T-cell (primary cell): Measurements from ENCODE around the gene P4HA3. TPM values are rescaled to one million over a fixed set of nuclear protein-coding genes. Genes with fewer than 3 reads are reported as not detected.

Experiments
- ATAC-seq, 4 experiments: fragments of 200-7000 bp in 3 of 4; fragments of 150-1000 bp in 1 of 4; cut with Tn5 transposase; replicated peaks in 1 of 4; 1 replicate in 3 of 4; 2 replicates in 1 of 4; pipeline ENCODE4 v1.10.0; 2021; ENCODE audit warnings: moderate library complexity in 3 of 4, mild to moderate bottlenecking in 2 of 4, moderate number of reproducible peaks in 1 of 4
- CTCF ChIA-PET, 2 donors: fragments of 300-600 bp; sonication (Branson Sonifier 250); formaldehyde crosslinking; loops; one replicate each; lab custom pipeline; 2022; ENCODE audit warnings: antibody characterized with exemption in 2 of 2; lab: Charles Lee
- POLR2A ChIA-PET, 2 donors: fragments of 300-600 bp; sonication (Branson Sonifier 250); formaldehyde crosslinking; loops; one replicate each; lab custom pipeline; 2022; ENCODE audit warnings: antibody characterized with exemption in 2 of 2; lab: Charles Lee
- DNase-seq, 35 experiments: peaks; one replicate each; pipeline versions ENCODE4 v3.0.0 to v3.0.0-alpha.2; 2013 to 2023
- H3K27ac ChIP-seq: one replicate; pipeline ENCODE4 v1.5.1; 2013; ENCODE audit warnings: low read length
- H3K27me3 ChIP-seq, 2 experiments: replicated peaks in 1 of 2; 1 replicate in 1 of 2; 2 replicates in 1 of 2; pipeline versions ENCODE4 v1.6.1 to v1.7.0; 2013; ENCODE audit warnings: low read length in 1 of 2, mixed read lengths in 1 of 2; ENCODE audit not compliant: control insufficient read depth in 2 of 2, insufficient read depth in 2 of 2; ENCODE audit errors: extremely low read depth in 1 of 2
- H3K36me3 ChIP-seq, 2 donors: 1 replicate in 1 of 2; 2 replicates in 1 of 2; pipeline versions ENCODE4 v1.6.1 to v1.7.0; 2013; ENCODE audit warnings: low read length in 1 of 2; ENCODE audit not compliant: control insufficient read depth in 2 of 2, insufficient read depth in 1 of 2; ENCODE audit errors: extremely low read depth in 1 of 2
- H3K4me1 ChIP-seq, 2 experiments: 1 replicate in 1 of 2; 2 replicates in 1 of 2; pipeline versions ENCODE4 v1.6.1 to v1.7.0; 2013; ENCODE audit warnings: low read length in 2 of 2, mixed read lengths in 1 of 2; ENCODE audit not compliant: insufficient read depth in 2 of 2, control insufficient read depth in 1 of 2; ENCODE audit errors: extremely low read depth in 1 of 2
- H3K4me3 ChIP-seq, 2 donors: 1 replicate in 1 of 2; 2 replicates in 1 of 2; pipeline versions ENCODE4 v1.5.1 to v1.7.0; 2013; ENCODE audit warnings: mild to moderate bottlenecking in 2 of 2, low read length in 1 of 2, moderate library complexity in 1 of 2; ENCODE audit not compliant: control insufficient read depth in 1 of 2; ENCODE audit errors: extremely low read depth in 1 of 2
- H3K9me3 ChIP-seq: 2 replicates; pipeline ENCODE4 v1.7.0; 2013
- H3K27ac Mint-ChIP-seq, 2 donors: one replicate each; pipeline ENCODE4 v1.8.0; 2020 to 2021; ENCODE audit warnings: mild to moderate bottlenecking in 2 of 2, mixed read lengths in 2 of 2
- H3K27me3 Mint-ChIP-seq, 2 donors: one replicate each; pipeline ENCODE4 v1.8.0; 2021 to 2022; ENCODE audit warnings: mixed read lengths in 2 of 2
- H3K36me3 Mint-ChIP-seq: one replicate; pipeline ENCODE4 v1.8.0; 2021; ENCODE audit warnings: mixed read lengths
- H3K4me1 Mint-ChIP-seq, 3 donors: one replicate each; pipeline ENCODE4 v1.8.0; 2020 to 2022; ENCODE audit warnings: mixed read lengths in 3 of 3, mild to moderate bottlenecking in 1 of 3
- H3K4me3 Mint-ChIP-seq, 3 donors: one replicate each; pipeline ENCODE4 v1.8.0; 2020 to 2022; ENCODE audit warnings: mild to moderate bottlenecking in 3 of 3, mixed read lengths in 3 of 3, moderate library complexity in 3 of 3
- H3K9me3 Mint-ChIP-seq, 3 donors: one replicate each; pipeline ENCODE4 v1.8.0; 2020 to 2022; ENCODE audit warnings: mixed read lengths in 3 of 3
- WGBS: methylation state at CpG from one replicate; pipeline ENCODE4 v1.1.5; 2013; ENCODE audit warnings: missing lambda C conversion rate; ENCODE audit not compliant: insufficient coverage; 5-methylcytosine and 5-hydroxymethylcytosine counted together
- total RNA-seq, 35 experiments: library from RNA in 6 of 35; stranded (reverse) in 6 of 35; fragments of 120-200 nt in 1 of 35; gene quantifications; one replicate each; pipeline versions ENCODE4 v1.2.1 to v1.2.4 and lab custom pipeline; 2013 to 2026

Gene P4HA3
- total RNA-seq, 5 donors from 2014 or later (not counting 1 experiment from before 2014, with no cell fraction given) = not detected

DNA sequence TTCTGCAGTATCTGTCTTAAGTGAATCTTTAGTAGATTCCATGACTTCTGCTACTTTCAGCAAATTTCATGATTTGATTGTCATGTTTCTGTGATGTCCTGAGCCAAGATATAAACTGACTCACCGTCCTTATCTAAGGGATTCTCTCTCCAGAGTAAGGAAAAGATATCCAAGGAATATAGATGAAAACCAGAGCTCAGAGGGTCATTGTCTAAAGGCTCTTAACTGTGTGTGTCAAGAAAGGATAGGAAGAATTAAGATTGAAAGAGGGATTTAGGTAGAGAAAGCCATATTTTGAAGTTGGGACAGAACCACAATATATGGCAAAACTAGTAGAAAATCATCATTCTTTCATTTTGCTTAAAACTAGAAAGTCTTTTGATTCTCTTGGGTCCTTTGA, 89.6 kb downstream of the P4HA3 start:
- Histone ChIP-seq H3K27me3 (no peaks in the 10 kb centered on the region), H3K27ac (no peak overlapping the region), H3K36me3 (peaks cover 0 to 7% of the 10 kb centered on the region in 2 donors), H3K4me3 (no peak overlapping the region), H3K9me3 (no peaks in the 10 kb centered on the region), H3K4me1 (no peaks in the 10 kb centered on the region)
- no peaks in the 10 kb centered on the region for H3K4me1 Mint-ChIP-seq
- peak overlapping the region in 1 of 2 donors; percentile 29 for H3K27ac Mint-ChIP-seq
- ChIA-PET POLR2A (no interaction called here), CTCF (no interaction called here)
- no peaks in the 10 kb centered on the region for H3K9me3 Mint-ChIP-seq
- H3K27me3 Mint-ChIP-seq = no peaks in the 10 kb centered on the region
- ATAC-seq (no peak), DNase-seq (no peak)
- WGBS = no CpG with 5 or more reads among the region's 1 CpG
- peaks cover 26% of the 10 kb centered on the region for H3K36me3 Mint-ChIP-seq
- H3K4me3 Mint-ChIP-seq = no peak overlapping the region

DNA sequence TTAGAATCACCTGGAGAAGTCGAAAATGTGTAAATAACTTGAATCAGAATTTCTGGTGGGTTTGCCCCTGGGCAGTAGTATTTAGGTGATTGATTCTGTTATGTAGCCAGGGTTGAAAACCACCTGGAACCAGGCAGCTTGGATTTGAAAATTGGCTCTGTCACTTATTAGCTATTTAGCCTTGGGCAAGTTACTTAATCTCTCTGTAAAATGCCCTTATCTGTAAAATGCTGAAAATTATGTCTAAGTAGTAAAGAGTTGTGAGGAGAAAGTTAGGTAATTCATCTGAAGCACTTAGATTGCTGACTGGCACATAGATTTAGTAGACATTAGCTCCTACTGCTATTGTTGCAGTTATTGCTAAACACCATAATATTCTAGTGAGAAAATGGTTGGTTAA, 91.1 kb downstream of the P4HA3 start:
- H3K27ac Mint-ChIP-seq = peak overlapping the region in 1 of 2 donors; percentile 41
- ChIA-PET CTCF (interaction anchor here in 1 of 2 donors (0.6 kb wide), 1 partner anchor 527 kb away, joined by 3 read pairs; no protein-coding TSS in a partner anchor), POLR2A (interaction anchor here in 1 of 2 donors (0.7 kb wide), 1 partner anchor 45 kb away, joined by 3 read pairs; no protein-coding TSS in a partner anchor)

More for the DNA sequence above, 91.1 kb downstream of the P4HA3 start:
- ATAC-seq (no peak), DNase-seq (no peak)
- no peaks in the 10 kb centered on the region for H3K4me1 Mint-ChIP-seq
- Histone ChIP-seq H3K4me3 (no peak overlapping the region), H3K9me3 (no peaks in the 10 kb centered on the region), H3K27ac (no peak overlapping the region), H3K4me1 (no peaks in the 10 kb centered on the region), H3K27me3 (no peaks in the 10 kb centered on the region), H3K36me3 (peaks cover 0 to 3% of the 10 kb centered on the region in 2 donors)
- 100% methylated on average over 1 of the region's 1 CpG for WGBS
- peaks cover 23% of the 10 kb centered on the region for H3K36me3 Mint-ChIP-seq
- no peaks in the 10 kb centered on the region for H3K9me3 Mint-ChIP-seq
- no peaks in the 10 kb centered on the region for H3K27me3 Mint-ChIP-seq
- no peak overlapping the region for H3K4me3 Mint-ChIP-seq

Other genes with a start within 250 kb of the P4HA3 start
- gene C2CD3, start 140.6 kb downstream of the P4HA3 start, total RNA-seq = 10 to 100 TPM; 37.0 to 47.7 (median 41.0) TPM
- gene PPME1, start 140.4 kb downstream of the P4HA3 start, total RNA-seq = 10 to 100 TPM; 17.1 to 21.1 (median 18.6) TPM
- gene PGM2L1, start 86.8 kb upstream of the P4HA3 start, total RNA-seq = 10 to 100 TPM in 4 of 5 donors, 1 to 10 TPM in 1; 8.6 to 17.0 (median 15.0) TPM
- under 1 TPM in 2 of 5 donors, not detected in 3; 0.16 to 0.73 TPM for gene KCNE3, start 155.9 kb upstream of the P4HA3 start, total RNA-seq
- gene LIPT2, start 182.1 kb upstream of the P4HA3 start, total RNA-seq = 10 to 100 TPM in 4 of 5 donors, 1 to 10 TPM in 1; 8.9 to 16.1 (median 11.5) TPM